Cortex of kidney (tissue), 1 donor: ENCODE measurements around the gene DVL1.

ENCODE experiments used
- DNase-seq: peaks from one replicate; lab custom pipeline; 2025; lab: John Stamatoyannopoulos, UW

Gene DVL1

DNA sequence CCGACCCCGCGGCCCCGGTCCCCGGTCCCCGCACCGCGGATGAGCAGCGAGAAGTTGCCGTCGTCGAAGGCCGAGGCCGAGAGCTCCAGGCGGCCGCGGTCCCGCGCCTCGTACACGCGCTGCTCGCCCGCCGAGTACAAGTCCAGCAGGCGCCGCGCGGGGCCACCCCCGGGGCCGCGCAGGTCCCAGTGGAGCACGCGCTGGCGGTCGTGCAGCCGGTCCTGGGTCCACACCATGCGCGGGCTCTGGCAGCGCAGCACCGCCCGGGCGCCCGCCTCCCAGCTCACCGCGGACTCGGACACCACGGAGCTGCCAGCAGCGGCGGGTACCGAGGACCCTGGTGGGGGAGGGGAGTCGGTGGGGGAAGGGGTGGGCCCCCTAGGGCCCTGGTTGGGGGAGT, 6.2 kb upstream of the DVL1 start:
- no peak for DNase-seq

DNA sequence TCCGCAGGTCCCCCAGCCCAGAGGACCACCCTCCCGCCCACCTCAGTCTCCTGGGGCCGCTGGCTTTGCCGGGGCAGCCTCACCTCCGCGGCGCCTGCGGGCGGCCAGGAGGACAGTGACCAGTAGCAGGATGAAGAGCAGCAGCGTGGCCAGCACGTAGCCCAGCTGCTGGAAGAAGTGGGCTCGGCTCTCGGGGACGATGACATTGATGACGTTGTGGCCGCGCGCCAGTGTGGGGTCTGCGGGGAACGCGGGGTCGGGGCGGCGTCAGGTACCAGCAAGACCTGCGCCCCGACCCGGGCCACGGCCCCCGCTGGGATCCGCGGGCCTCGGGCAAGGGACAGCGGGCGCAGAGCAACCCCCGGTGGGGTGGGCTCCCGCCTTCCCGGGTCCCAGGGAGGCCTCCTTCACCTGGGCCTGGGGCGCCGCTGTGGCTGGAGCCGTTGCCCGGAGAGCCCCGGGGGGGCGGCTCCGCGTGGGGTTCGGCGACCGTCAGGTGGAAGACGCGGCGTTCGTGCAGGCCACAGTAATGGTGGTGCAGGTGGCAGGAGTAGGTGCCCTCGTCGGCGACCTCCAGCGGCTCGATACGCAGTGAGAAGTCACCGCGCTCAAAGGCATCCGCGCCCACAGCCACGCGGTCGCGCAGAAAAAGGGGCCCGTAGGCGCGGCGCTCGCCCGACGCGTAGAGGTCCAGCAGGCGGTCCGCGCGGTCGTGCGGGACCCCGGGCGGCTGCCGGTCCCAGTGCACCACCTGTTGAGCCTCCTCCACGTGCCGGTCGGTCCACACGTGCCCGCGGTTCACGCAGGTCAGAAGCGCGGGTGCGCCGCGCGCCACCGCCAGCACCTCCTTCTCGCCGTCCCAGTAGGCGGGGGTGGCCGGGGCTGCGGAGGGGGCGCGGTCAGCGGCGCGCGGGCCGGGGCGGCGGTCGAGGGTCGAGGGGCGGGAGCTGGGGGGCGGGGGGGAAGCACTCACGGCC, 5.3 kb upstream of the DVL1 start:
- no peak for DNase-seq

DNA sequence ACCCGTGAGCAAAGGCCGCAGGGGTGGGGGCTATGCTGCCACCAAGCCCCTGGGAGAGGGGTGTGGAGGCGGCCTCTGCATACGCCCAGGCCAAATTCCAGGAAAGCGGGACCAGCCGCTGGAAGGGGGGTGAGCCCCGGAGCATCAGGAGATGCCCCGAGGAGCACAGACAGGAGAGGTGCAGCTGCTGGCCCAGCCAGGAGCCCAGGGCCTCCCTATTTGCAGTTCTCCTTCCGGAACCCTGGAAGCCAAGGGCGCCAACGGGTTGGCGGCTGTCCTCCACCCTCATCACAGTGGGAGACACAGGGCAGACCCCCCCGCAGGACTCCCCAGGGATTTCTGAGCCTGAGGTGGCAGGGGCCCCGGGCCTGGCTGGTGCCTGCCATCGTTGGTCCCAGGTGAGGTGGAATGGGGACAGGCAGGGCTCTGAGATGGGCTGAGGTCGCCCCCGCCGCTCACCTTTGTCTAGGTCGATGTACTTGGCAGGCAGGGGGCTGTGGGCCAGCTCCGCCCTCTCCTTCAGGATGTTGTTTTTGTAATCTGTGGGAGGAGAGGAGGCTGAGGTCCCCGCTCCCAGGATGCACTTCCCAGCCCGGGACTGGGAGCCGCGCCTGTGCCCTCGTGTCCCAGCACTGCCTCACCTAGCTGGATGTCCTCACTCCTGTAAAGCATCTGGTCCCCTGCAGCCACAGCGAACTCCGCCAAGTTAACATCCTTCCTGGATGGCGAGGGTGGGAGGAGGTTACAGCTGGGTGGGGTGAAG, 4.4 kb upstream of the DVL1 start:
- DNase-seq: no peak

DNA sequence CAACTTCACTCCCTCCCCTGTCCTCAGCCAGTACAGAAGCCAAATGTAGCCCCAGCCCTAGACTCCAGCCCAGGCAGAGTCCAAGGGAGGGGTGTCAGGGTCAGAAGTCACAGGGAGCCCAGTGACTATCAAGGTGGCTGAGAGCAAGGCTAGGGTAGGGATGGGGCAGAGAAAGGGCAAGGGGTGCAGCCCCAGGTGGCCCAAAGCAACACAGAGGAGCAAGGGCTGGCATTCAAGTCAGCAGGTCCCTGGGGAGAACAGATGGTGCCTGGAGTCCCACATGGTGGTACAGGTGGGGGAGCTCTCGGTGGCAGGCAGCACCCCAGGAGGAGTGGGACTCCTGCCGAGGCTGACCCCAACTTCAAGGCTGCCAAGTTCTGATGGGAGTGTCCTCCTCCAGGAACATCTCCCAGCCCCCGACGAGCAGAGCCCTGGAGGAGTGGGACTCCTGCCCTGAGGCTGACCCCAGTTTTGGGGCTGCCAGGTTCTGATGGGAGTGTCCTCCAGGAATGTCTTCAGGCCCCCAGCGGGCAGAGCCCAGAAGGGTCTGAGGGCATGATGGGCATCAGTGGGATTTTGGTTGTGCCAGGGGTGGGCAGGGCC, 3.7 kb upstream of the DVL1 start:
- no peak for DNase-seq

DNA sequence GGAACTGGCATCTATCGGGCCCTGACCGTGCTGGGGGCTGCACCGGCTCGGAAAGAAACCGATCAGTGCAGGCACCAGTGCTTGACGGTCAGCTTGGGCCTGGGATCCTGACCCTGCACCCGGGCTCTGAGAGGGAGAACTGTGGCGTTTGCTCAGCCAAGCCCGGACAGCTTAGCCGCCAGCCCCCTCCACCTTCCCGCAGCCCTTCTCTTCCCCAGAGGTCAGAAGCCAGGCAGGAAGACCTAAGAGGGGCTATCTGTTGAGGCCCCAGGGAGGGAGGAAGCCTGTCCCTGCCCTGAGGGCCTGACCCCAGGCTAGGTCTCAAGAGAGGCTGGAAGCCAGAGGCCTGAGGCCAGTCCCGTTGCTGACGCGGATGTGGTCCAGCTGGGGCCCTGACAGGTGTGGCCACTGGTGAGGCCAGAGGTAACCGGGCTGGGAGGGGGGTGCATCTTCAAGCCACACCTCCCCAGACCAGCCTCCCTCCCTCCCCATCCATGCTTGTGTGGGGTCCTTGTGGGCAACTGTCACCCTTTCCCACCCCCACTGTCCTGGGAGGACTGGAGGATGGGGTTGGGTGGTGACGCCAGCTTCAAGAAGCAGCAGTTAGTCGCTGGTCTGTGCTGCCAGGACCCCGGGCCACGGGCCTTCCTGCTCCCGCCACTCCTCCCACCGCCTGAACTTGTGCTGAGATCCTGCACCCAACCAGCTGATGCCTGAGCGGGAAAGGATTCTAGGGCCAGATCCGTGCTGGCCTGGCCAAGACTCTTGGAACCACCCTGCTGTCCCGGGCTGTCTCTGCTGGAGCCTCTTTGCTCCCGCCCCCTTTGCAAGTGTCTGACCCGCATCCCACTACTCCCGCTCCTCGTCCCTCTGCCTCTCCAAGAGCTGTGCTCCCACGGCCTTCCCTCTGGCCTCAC, 2.6 kb upstream of the DVL1 start:
- DNase-seq: no peak

DNA sequence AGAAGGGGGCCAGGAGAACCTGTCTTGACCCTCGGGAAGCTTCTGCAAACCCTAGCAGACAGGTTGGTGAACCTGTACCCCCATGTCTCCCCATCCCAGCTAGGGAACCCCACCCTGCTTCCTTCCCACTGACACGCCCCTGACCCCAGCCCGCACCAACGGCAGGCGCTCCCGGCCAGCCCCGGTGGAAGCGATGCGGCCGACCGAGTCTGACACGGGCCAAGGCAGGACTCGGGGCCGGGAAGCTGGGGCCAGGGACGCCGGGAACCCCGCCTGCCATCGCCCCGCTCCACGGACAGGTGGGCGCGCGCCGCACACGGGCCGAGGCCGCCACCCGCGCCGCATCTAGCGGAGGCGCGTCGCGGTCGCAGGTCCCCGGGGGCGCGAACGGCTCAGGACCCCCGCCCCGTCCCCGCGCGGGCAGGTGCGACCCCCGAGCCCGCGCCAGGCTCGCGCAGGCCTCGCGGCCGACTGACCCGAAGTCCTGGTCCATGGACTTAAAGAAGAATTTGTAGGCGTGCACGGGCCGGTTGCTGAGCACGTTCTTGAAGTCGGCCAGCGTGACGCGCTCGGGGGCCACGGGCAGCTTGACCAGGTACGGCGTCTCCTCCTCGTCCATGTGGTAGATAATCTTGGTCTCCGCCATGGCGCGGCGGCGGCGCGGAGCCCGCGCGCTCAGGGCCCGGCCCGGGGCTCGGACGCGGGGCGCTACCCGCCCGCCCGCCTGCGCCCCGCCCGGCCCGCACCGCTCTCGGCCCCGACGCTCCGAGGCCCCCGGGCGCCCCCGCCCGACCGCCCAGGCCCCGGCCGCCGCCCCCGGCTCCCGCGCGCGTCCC, 580 bp downstream of the DVL1 start:
- DNase-seq: no peak

DNA sequence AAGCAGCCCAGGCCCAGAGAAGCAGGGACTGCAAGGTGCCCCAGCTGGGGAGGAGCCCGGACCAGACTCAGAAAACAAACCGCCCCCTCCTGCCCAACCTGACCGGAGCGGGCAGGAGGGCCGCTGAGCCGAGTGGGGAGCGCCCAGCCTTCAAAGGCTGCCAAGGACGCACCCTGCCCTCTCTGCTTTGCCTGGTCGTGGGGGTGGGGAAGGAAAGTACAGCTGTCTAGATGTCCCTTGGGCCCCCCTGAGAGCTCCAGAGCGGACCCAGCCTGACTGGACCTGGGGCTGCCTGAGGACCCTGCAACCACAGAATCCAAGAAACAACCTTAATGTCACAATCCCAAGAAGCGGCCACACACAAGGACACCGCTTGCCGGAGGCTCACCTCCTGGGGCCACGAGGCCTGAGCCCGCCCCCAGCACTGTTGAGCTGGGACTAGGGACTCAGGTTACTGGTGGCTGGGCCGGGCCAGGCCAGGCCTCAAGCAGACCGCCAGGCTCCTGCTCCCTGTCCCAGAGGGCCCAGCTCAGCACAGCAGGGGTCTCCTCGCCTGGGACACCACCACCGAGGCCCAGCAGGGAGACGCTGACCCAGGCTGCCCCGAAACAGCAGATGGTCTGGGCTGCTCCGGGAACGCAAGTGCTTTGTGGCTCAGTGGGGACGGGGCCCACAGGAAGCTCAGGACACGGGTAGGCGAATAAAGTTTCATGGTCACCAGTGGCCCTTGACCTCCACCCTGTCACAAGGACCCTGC, 1.4 kb downstream of the DVL1 start:
- no peak for DNase-seq

DNA sequence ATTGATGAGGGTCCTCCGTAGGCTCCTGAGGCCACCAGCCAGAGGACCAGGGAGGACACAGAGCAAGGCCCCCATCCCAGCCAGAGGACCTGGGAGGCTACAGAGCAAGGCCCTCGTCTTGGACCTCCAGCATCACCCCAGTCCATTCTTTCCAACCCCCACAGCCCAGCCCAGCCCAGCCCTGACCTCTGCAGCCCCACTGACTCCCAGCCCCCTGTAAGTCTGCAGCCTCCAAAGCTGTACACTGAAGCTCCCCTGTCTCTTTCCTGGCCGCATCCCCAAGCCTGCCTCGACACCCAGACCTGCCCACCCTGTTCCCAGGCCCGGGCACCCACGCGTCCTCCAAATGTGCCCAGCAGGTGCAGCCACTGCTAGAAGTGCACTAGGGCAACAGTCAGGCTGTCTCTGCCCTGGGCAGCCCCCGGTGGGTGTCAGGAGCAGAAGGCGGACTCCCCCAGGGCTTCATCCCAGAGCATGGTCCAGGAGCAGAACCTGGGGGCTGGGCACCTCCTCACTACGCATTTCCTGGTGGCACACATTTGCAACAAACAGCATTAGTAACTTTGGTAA, 2.1 kb downstream of the DVL1 start:
- no peak for DNase-seq

DNA sequence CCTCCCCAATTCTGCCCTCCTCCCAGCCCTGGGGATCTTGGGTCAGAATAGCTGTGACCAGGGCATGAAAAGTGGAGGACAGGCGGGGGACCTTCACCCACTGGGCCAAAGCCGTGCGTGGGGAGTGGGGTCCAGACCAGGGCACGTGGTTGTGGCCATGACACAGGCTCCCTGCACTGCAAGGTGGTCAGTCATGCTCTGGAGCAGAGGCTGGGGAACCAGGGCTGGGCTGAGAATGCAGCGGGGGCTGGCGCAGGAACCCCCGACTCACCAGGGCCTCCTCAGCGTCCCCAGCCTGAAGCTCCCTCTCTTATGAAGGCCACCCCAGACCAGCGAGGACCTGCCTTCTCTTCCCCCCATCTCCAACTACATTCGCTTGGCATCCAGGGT, 2.7 kb downstream of the DVL1 start:
- DNase-seq: no peak

DNA sequence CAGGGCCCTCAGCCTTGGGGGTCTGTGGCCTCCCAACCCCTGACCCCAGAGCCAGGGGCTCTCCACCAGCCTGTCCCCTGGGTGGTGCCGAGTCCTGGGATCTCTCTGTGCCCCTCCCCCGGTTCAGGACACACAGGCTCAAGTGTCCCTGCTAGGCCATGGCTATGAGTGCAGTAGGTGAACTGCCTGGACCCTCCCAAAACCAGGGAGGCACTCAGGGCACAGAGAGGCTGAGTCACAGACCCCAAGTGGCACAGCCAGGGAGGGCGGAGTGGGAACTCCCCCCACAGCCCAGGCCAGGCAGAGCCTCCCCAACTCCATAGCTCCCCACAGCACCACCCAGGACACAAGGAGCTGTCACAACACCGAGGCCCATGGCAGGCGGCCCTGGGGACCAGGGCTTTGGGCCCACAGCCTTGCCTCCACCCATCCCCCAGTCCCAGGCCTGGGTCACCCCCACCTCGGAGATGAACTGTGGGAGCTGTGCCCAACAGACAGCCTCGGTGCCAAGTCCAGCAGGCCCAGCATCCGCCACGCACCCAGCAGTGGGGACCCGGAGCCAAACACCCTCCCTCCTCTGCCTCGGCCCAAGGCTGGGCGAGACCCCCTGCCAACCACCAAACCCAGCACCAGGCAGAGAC, 3.2 kb downstream of the DVL1 start:
- DNase-seq: no peak

DNA sequence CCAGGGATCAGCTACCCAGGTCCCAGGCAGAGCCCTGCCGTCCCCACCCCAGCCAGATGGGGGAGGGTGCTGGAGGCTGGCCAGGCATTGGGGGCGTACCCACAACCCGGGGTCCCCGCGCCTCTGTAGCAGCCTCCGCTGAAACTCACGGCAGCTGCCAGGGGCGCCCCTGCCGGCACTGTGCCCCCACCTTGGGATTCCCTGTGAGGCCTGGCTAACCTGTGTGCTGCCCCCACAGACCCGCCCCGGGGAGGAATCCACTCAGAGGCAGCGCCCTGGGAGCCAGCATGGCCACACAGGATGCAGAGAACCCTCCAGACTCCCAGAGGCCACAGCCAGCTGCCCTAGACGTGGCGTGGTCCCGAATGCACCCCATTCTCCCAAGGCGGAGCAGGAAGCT, 3.8 kb downstream of the DVL1 start:
- DNase-seq: no peak

DNA sequence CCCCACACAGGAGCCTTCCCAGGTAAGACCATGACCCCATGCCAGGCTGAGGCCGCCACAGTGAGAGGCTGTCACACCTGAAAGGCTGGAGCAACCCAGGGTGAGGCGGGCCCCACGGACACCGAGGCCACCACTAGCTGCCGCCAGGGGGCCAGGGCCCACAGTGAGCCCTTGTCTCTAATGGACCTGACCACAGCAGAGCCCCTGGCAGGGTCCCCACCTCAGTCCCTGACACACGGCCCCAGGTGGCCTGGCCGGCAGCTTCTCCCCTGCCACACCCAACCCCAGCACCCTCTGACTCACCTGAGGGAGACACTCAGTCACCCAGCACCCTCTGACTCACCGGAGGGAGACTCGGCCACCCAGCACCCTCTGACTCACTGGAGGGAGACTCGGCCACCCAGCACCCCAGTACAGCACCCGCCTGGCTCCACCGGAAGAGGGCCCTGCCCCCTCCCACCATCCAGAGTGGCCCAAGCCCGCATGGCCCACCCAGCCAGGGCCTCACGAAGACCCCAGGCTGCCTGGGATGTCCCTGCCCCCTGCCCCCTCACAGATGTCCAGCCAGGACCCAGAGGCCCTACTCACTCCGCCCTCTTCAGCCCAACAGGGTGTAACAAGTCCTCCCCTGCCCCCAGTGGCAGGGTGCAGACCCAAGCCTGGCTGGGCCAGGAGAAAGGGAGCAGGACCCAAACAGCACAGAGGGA, 4.4 kb downstream of the DVL1 start:
- no peak for DNase-seq

DNA sequence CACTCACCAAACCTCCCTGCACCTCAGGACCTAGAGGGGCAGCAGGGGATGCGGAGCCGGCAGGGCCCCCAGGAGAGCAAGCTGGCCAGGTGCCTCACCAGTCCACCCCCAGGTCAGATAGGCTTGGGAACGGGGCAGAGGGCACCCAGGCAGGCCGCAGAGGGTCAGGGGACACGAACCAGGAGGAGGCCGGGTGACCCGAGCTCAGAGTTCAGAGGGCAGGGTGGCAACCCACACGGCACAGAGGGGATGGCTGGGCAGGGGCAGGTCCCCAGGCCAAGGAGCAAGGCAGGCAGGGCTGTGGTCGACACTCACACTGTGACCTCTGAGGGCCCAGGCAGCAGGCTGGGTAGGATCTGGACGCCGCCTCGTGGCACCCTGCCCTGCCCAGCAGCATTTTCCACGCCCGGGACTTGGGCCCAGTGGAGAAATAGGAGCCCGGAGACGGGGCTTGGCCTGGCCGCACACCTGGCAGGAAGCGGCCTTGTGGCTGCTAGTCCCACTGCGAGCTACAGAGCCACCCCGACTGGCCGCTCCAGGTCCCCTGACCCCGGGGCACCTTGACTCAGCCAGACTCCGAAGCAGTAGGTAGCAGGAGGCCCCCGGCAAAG, 5.3 kb downstream of the DVL1 start:
- DNase-seq: no peak

DNA sequence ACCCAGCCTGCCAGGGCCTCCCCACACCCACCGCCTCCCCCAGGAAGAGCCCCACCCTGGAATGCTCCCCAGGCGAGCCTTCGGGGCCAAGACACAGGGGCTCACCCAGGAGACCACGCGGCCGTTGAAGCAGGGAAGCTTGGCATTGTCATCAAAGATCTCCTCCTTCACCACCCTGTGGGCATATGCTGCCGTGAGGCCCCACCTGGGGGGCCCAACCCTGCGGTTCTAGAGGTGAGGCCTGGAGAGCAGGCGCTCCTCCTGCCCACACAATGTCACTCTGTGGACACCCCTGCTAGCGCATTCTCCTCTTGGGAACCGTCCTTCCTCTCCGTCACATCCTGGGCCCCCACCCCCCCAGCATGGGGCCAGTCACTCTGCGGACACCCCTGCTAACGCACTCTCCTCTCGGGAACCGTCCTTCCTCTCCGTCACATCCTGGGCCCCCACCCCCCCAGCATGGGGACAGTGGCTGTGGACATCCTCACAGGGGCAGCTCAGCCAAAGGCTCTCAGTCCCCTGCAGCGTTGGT, 6.6 kb downstream of the DVL1 start:
- DNase-seq: no peak

DNA sequence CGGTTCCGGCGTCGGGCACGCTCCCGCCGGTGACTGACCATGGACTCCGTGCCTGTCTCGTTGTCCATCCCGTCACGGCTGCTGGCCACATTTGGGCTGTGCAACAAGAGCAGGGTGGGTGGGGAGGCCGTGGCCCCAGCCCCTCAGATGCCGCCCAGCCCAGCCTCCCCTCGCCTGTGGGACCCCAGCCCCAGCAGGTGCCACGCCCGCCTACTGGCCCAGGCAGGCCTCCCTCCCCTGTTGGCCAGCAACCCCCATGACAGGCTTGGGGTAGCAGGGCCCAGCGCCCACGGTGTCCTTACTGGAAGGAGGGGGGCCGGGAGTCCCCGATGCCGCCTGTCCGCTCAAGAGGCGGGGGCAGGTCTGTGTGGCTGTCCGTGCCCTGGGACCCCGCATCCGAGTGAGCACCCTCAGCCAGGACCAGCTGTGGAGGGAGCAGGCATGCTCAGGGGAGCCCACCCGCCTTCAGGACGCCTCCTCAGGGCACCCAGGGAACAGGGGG, 7.1 kb downstream of the DVL1 start:
- no peak for DNase-seq

DNA sequence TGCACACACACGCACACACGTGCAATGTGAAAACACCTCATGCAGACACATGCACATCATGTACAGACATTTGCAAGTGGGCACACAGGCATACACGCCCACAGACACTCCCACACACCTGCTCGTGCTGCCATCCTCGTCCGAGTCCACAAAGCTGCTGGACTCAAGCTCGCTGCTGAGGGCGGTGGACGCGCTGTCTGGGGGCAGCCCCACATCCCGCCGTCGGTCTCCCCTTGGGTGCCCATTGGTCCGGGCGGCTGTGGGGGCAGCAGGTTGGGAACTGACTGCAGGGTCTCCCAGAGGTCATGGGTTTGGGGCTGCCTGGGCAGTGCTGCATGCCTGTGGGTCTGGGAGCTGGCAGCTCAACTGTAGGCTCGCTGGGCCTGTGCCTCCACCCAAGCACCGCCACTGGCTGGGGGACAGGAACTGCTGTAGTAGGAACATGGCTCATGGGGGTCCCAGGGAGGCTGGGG, 7.6 kb downstream of the DVL1 start:
- DNase-seq: no peak

DNA sequence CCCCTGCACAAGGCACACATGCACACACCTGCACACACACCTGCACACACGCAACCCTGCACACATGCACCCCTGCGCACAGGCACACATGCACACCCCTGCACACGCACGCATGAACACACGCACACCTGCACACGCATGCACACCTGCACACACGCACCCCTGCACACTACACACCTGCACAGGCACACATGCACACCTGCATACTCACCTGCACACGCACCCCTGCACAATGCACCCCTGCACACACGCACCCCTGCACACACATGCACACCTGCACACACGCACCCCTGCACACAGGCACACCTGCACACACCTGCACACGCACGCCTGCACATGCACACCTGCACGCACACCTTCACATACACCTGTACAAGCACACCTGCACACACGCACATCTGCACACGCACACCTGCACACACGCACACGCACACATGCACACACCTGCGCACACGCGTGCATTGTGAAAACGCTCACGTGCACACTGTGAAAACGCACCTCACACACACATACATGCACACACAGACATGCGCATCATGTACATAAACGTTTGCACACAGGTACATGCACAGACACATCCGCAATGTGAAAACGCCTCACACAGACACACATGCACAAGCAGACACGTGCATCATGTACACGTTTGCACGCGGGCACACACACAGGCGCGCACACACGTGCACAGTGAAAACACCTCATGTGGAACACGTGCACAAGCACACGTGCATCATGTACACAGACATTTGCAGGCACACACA, 8.2 kb downstream of the DVL1 start:
- DNase-seq: no peak
